ENCODE data around the gene RAPGEF1. TPM values are rescaled to one million over a fixed set of nuclear protein-coding genes. Genes with fewer than 3 reads are reported as not detected.
"Not testable (repeated sequence)": the region's sequence is repeated elsewhere in the genome, so short reads cannot be mapped to it uniquely, and the experiment has no call there.

The RAPGEF1 gene
- total RNA-seq, 2 experiments from 2014 or later = 187 to 215 TPM

GRCh38 chr9:131567910-131568309, 172.0 kb downstream of the RAPGEF1 start:
- DNase-seq (no peak), ATAC-seq (no peak)
- CTCF ChIA-PET = no interaction called here
- no peak overlapping the region for H3K27ac Mint-ChIP-seq
- no peaks in the 10 kb centered on the region for H3K27me3 Mint-ChIP-seq
- no peak overlapping the region for H3K4me3 Mint-ChIP-seq
- peaks cover 36% of the 10 kb centered on the region for H3K36me3 Mint-ChIP-seq
- H3K9me3 Mint-ChIP-seq (ENCODE audit: low read depth) = no peaks in the 10 kb centered on the region
- H3K4me1 Mint-ChIP-seq = peaks cover 4% of the 10 kb centered on the region

GRCh38 chr9:131566158-131566557, 173.7 kb downstream of the RAPGEF1 start:
- CTCF ChIA-PET = interaction anchor here (1.4 to 1.5 kb wide), 2 partner anchors 13 to 22 kb away, joined by 3 read pairs; no protein-coding TSS in a partner anchor
- no peak for ATAC-seq
- Mint-ChIP-seq H3K4me3 (no peak overlapping the region), H3K4me1 (peaks cover 4% of the 10 kb centered on the region), H3K36me3 (peaks cover 25% of the 10 kb centered on the region), H3K9me3 (ENCODE audit: low read depth) (no peaks in the 10 kb centered on the region), H3K27ac (no peak overlapping the region), H3K27me3 (no peaks in the 10 kb centered on the region)
- DNase-seq = no peak

GRCh38 chr9:131565369-131565768, 174.5 kb downstream of the RAPGEF1 start:
- Mint-ChIP-seq H3K4me3 (no peak overlapping the region), H3K36me3 (peaks cover 23% of the 10 kb centered on the region), H3K4me1 (peaks cover 4% of the 10 kb centered on the region), H3K27me3 (no peaks in the 10 kb centered on the region), H3K9me3 (ENCODE audit: low read depth) (no peaks in the 10 kb centered on the region), H3K27ac (no peak overlapping the region)
- CTCF ChIA-PET = interaction anchor here (0.9 to 1.5 kb wide), 3 partner anchors 13 to 177 kb away, joined by 3 read pairs; no protein-coding TSS in a partner anchor
- ATAC-seq = no peak
- DNase-seq = no peak

DNA sequence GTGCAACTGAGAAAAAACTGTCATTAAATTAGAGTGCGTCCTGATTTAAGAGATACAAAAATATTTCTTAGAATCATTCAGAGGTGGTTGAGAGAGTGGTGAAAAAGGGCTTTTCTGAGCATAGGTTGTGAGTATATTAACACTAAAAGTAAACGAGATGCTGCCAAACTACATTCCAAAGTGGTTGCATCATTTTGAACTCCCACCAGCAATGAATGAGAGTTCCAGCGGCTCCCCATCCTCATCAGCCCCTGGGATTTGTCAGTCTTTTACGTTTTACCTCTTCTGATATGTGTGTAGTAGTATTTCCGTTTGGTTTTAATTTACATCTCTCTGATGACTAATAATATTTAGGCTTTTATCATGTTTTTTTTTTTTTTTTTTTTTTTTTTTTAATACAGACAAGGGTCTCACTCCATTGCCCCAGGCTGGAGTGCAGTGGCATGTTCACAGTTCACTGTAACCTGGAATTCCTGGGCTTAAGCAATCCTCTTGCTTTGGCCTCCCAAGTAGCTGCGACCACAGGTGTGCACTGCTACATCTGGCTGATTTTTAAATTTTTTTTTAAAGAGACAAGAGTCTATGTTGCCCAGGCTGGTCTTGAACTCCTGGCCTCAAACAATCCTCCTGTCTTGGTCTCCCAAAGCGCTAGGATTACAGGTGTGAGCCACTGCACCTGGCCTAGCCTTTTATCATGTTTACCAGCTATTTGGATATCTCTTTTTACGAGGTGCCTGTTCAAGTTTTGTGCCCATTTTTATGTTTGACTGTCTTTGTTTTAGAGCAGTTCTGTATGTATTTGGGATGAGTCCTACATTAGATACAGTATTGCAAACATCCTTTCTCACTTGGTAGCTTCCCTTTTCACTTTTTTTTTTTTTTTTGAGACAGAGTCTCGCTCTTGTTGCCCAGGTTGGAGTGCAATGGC, 177.6 kb downstream of the RAPGEF1 start:
- H3K27me3 Mint-ChIP-seq = no peaks in the 10 kb centered on the region
- peaks cover 4% of the 10 kb centered on the region for H3K4me1 Mint-ChIP-seq
- no peaks in the 10 kb centered on the region for H3K9me3 Mint-ChIP-seq (ENCODE audit: low read depth)
- ATAC-seq (no peak), DNase-seq (no peak)
- H3K4me3 Mint-ChIP-seq = no peak overlapping the region
- peaks cover 8% of the 10 kb centered on the region for H3K36me3 Mint-ChIP-seq
- CTCF ChIA-PET = interaction anchor here (0.9 to 1.3 kb wide), 3 partner anchors 9 to 226 kb away, joined by 3 to 4 read pairs (median 3); no protein-coding TSS in a partner anchor
- no peak overlapping the region for H3K27ac Mint-ChIP-seq

DNA sequence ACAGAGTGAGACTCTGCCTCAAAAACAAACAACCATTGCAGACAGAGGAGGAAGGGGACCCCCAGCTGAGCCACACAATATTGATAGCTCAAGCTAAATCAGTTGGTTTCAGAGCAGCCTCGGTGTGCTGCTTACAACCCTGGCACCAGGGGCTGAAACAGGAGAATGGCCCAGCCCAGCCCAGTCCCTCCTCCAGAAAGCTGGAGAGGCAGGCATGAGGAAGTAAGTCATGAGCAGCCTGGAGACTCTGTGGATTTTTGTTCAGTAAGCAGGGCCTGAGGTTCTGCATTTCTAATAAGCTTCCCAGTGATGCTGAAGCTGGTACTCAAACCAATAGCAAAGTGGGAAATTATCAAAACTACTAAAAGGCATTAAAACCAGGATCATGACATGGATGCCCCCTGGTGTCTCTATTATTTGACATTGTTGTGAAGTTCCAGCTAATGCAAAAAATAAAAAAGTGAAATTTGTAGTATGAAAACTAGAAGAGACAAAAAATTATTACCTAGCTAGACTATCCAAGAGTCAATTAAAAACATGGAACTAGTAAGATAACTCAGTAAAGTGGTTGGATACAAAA, 180.4 kb downstream of the RAPGEF1 start:
- DNase-seq = no peak
- Mint-ChIP-seq H3K4me3 (no peak overlapping the region), H3K27ac (no peak overlapping the region), H3K36me3 (peaks cover 2% of the 10 kb centered on the region), H3K27me3 (peaks cover 17% of the 10 kb centered on the region), H3K9me3 (ENCODE audit: low read depth) (no peaks in the 10 kb centered on the region), H3K4me1 (no peaks in the 10 kb centered on the region)
- no peak for ATAC-seq
- CTCF ChIA-PET = interaction anchor here (0.8 to 3.1 kb wide), 8 partner anchors 13 to 209 kb away, joined by 3 to 20 read pairs (median 6); no protein-coding TSS in a partner anchor

DNA sequence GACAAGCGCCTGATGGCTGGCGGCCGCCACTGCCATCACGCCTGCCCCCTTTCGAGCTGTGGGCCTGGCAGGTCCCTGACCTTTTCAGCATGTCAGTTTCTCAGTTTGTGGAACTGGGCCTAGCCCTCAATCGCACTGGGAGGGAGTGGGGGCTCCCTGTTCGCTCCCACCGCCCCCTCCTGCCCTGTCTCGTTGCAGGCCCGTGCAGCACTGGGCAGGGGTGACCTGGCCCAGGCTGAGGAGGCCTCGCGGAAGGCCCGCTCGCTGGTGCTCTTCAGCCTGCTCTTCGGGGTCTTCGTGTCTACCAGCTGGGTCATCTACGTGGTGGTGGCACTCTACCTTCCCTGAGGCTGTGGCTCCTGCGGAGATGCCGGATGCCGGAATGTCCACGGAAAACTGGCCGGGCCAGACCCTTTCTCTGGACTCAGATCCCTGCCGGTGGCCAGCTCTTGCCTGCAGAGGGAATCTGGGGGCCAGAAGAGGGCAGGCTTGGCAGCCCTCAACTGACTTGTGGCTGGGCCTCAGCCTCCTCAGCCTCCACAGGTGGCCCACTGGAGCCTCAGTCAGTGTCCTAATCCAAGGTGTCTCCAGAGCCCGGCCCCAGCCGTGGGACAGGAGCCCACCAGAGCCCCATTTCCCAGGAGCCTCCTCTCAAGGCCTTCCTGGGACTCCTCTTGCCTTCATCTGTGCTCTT, 181.9 kb downstream of the RAPGEF1 start:
- CTCF ChIA-PET = interaction anchor here (1.2 kb wide), 1 partner anchor 21 kb away, joined by 3 read pairs; no protein-coding TSS in a partner anchor
- Mint-ChIP-seq H3K27ac (no peak overlapping the region), H3K4me3 (no peak overlapping the region), H3K36me3 (no peaks in the 10 kb centered on the region), H3K4me1 (no peaks in the 10 kb centered on the region), H3K27me3 (peaks cover 29% of the 10 kb centered on the region), H3K9me3 (ENCODE audit: low read depth) (no peaks in the 10 kb centered on the region)
- DNase-seq (no peak), ATAC-seq (no peak)

DNA sequence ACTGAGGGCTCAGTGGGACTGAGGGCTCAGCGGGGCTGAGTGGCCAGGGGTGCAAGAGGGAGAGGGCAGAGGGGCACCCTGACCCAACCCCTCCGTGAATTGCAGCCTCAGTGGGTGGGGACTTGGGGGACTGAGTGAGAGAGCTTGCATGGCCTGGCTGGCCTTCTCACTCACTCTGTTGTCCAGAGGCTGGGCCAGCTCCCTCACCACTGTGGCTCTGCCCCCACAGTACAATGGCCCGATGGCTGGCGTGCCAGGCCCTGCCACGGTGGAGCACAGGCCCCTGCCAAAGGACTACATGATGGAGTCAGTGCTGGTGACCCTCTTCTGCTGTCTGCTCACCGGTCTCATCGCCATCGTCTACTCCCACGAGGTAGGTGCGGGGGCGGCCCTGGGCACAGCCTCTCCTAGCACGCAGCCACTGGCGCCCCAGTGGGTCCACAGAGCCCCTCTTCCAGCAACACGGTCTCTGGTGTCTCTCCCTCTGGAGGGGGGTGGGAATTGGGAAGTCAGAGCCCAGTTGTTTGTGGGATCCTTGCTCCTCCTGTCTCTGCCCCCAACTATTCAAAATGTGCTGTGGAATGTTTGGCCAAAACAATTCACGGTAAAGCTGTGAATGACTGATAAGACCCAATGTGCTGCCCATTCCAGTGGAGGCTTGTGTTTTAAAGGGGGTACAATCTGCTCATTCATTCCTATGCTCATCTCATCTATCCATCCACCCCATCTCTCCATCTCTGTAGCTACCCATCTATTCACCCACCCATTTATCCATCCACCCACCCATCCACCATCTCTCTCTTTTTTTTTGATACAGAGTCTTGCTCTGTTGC, 183.8 kb downstream of the RAPGEF1 start:
- no peaks in the 10 kb centered on the region for H3K4me1 Mint-ChIP-seq
- no peak for ATAC-seq

DNA sequence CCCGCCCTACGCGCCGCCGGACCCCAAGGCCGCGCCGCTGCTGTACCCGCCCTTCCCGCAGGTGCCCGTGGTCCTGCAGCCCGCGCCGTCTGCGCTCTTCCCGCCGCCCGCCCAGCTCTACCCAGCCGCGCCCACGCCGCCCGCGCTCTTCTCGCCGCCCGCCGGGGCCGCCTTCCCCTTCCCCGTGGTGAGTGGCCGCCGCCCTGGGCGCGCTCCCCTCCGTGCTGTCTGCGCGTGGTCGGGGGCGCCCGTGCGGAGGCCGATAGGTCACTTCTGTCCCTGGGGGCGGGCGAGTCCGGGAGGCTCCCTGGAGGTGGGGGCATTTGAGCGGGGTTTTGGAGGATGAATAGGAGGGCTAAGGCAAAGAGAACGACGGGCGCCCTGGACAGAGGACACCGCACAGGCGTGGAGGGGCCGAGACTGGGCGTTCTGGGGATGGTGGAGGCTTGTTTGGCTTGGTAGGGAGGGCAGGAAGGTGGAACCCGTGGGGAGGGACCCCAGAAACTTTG, 185.0 kb downstream of the RAPGEF1 start:
- CTCF ChIA-PET = interaction anchor here (0.6 to 1.9 kb wide), 4 partner anchors 19 to 206 kb away, joined by 3 to 4 read pairs (median 4); no protein-coding TSS in a partner anchor
- H3K27ac Mint-ChIP-seq = no peak overlapping the region
- peaks cover 48% of the 10 kb centered on the region for H3K27me3 Mint-ChIP-seq
- H3K9me3 Mint-ChIP-seq (ENCODE audit: low read depth) = no peaks in the 10 kb centered on the region
- no peaks in the 10 kb centered on the region for H3K36me3 Mint-ChIP-seq
- DNase-seq (no peak), ATAC-seq (peak; percentile 33)
- H3K4me1 Mint-ChIP-seq = no peaks in the 10 kb centered on the region
- H3K4me3 Mint-ChIP-seq = no peak overlapping the region

More for the DNA sequence above, 183.8 kb downstream of the RAPGEF1 start:
- no peaks in the 10 kb centered on the region for H3K9me3 Mint-ChIP-seq (ENCODE audit: low read depth)
- no peak for DNase-seq
- H3K36me3 Mint-ChIP-seq = no peaks in the 10 kb centered on the region
- H3K4me3 Mint-ChIP-seq = no peak overlapping the region
- CTCF ChIA-PET = interaction anchor here (1.1 kb wide), 1 partner anchor 206 kb away, joined by 3 read pairs; no protein-coding TSS in a partner anchor
- no peak overlapping the region for H3K27ac Mint-ChIP-seq
- H3K27me3 Mint-ChIP-seq = peaks cover 42% of the 10 kb centered on the region

- ATAC-seq = no peak
- Mint-ChIP-seq H3K4me1 (no peaks in the 10 kb centered on the region), H3K36me3 (no peaks in the 10 kb centered on the region), H3K4me3 (no peak overlapping the region), H3K27me3 (peaks cover 54% of the 10 kb centered on the region), H3K9me3 (ENCODE audit: low read depth) (no peaks in the 10 kb centered on the region), H3K27ac (no peak overlapping the region)
- DNase-seq = no peak
- CTCF ChIA-PET = interaction anchor here (0.6 to 1.9 kb wide), 4 partner anchors 18 to 207 kb away, joined by 3 to 4 read pairs (median 4); no protein-coding TSS in a partner anchor
Measured at GRCh38 chr9:131554087-131554842, 185.6 kb downstream of the RAPGEF1 start.

- H3K27ac Mint-ChIP-seq = no peak overlapping the region
- H3K4me1 Mint-ChIP-seq = peaks cover 4% of the 10 kb centered on the region
- peaks cover 6% of the 10 kb centered on the region for H3K36me3 Mint-ChIP-seq
- no peak overlapping the region for H3K4me3 Mint-ChIP-seq
- peaks cover 76% of the 10 kb centered on the region for H3K27me3 Mint-ChIP-seq
- ATAC-seq (no peak), DNase-seq (no peak)
- peaks cover 7% of the 10 kb centered on the region for H3K9me3 Mint-ChIP-seq (ENCODE audit: low read depth)
- CTCF ChIA-PET = no interaction called here
Measured at GRCh38 chr9:131552030-131552429, 187.8 kb downstream of the RAPGEF1 start.

- H3K9me3 Mint-ChIP-seq (ENCODE audit: low read depth); H3K27ac Mint-ChIP-seq; ATAC-seq; H3K4me1 Mint-ChIP-seq; H3K36me3 Mint-ChIP-seq; H3K4me3 Mint-ChIP-seq; DNase-seq; CTCF ChIA-PET: not testable (repeated sequence)
- peaks cover 76% of the 10 kb centered on the region for H3K27me3 Mint-ChIP-seq
Measured at GRCh38 chr9:131550465-131550864, 189.4 kb downstream of the RAPGEF1 start.

DNA sequence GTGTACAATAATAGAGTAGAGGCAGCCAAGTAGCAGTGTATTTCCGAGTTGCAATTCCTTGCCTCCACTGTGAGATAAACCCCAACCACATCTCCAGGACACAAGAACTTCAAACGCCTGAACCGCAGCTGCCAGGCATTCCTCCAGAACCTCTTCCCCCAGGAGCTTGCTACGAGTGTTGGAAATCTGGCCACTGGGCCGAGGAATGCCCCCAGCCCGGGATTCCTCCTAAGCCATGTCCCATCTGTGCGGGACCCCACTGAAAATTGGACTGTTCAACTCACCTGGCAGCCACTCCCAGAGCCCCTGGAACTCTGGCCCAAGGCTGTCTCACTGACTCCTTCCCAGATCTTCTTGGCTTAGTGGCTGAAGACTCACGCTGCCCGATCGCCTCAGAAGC, 190.7 kb downstream of the RAPGEF1 start:
- CTCF ChIA-PET, DNase-seq, ATAC-seq, H3K4me3 Mint-ChIP-seq, H3K27ac Mint-ChIP-seq, H3K4me1 Mint-ChIP-seq: not testable (repeated sequence)
- peaks cover 80% of the 10 kb centered on the region for H3K27me3 Mint-ChIP-seq
- H3K9me3 Mint-ChIP-seq (ENCODE audit: low read depth) = peaks cover 12% of the 10 kb centered on the region
- peaks cover 16% of the 10 kb centered on the region for H3K36me3 Mint-ChIP-seq

Data from activated CD8-positive, alpha-beta memory T cell treated with anti-CD3 and anti-CD28 coated beads, Interleukin-2, amount 10 ng/mL, durations not matched to agents 7 days and 5 days (primary cell).